IMR-90 (cell line): ENCODE measurements around the gene NT5C1A. TPM values are rescaled to one million over a fixed set of nuclear protein-coding genes. Genes with fewer than 3 reads are reported as not detected.

Experiments used
- ATAC-seq: fragments of 200-7000 bp; cut with Tn5 transposase; 2 replicates; pipeline ENCODE4 v1.9.1; 2020; ENCODE audit warnings: low read depth, mild to moderate bottlenecking, moderate library complexity
- BruUV-seq: library from RNA; stranded (reverse); fragments of 400-500 nt; replicated peaks from 2 replicates; lab custom pipeline; 2021; lab: Mats Ljungman, UMichigan
- CTCF ChIA-PET: fragments of 300-600 bp; formaldehyde crosslinking; extraction: SDS; loops from one replicate; lab custom pipeline; 2021; ENCODE audit warnings: antibody characterized with exemption; lab: Yijun Ruan, JAX
- POLR2A ChIA-PET: fragments of 300-600 bp; sonication (Branson Sonifier 250); formaldehyde crosslinking; loops from one replicate; lab custom pipeline; 2022; ENCODE audit warnings: antibody characterized with exemption; ENCODE audit not compliant: unreplicated experiment; lab: Charles Lee
- DNase-seq: peaks from one replicate; pipeline ENCODE4 v3.0.0; 2013
- H2AFZ ChIP-seq: replicated peaks from 2 replicates; pipeline ENCODE3; 2013; ENCODE audit warnings: low read length, mild to moderate bottlenecking; ENCODE audit not compliant: poor library complexity
- H2AK5ac ChIP-seq: 2 replicates; pipeline ENCODE4 v1.6.1; 2013; ENCODE audit warnings: low read depth, low read length, inconsistent platforms
- H2AK9ac ChIP-seq: replicated peaks from 2 replicates; pipeline ENCODE3; 2013; ENCODE audit warnings: mild to moderate bottlenecking, low read depth, low read length, moderate library complexity; ENCODE audit not compliant: poor library complexity
- H2BK120ac ChIP-seq: 2 replicates; pipeline ENCODE4 v1.6.1; 2013; ENCODE audit warnings: low read depth, low read length, inconsistent platforms
- H2BK15ac ChIP-seq: 3 replicates; pipeline ENCODE4 v1.6.1; 2013; ENCODE audit warnings: low read depth, low read length, inconsistent platforms
- H2BK20ac ChIP-seq: 2 replicates; pipeline ENCODE4 v1.6.1; 2013; ENCODE audit warnings: low read depth, mild to moderate bottlenecking, inconsistent platforms, low read length, moderate library complexity
- H2BK5ac ChIP-seq: 2 replicates; pipeline ENCODE4 v1.6.1; 2013; ENCODE audit warnings: mild to moderate bottlenecking, low read depth, low read length, inconsistent platforms; ENCODE audit not compliant: poor library complexity, severe bottlenecking
- H3K14ac ChIP-seq: replicated peaks from 2 replicates; pipeline ENCODE4 v1.6.1; 2013; ENCODE audit warnings: low read depth, low read length, inconsistent platforms
- H3K18ac ChIP-seq: 2 replicates; pipeline ENCODE4 v1.6.1; 2013; ENCODE audit warnings: low read depth, low read length, control low read depth
- H3K23ac ChIP-seq: 2 replicates; pipeline ENCODE4 v1.6.1; 2013; ENCODE audit warnings: low read depth, low read length, inconsistent platforms
- H3K27ac ChIP-seq: 2 replicates; pipeline ENCODE4 v1.5.1; 2013; ENCODE audit warnings: mild to moderate bottlenecking, control low read depth, low read length; ENCODE audit not compliant: insufficient read depth
- H3K27me3 ChIP-seq: 2 replicates; pipeline ENCODE4 v1.6.1; 2013; ENCODE audit warnings: low read length; ENCODE audit not compliant: control insufficient read depth, insufficient read depth
- H3K36me3 ChIP-seq: 2 replicates; pipeline ENCODE4 v1.6.1; 2013; ENCODE audit warnings: low read length, mixed read lengths; ENCODE audit not compliant: control insufficient read depth, insufficient read depth
- H3K4ac ChIP-seq: 2 replicates; pipeline ENCODE4 v1.6.1; 2013; ENCODE audit warnings: low read depth, low read length, inconsistent platforms
- H3K4me1 ChIP-seq: 2 replicates; pipeline ENCODE4 v1.6.1; 2013; ENCODE audit warnings: low read length, mixed read lengths; ENCODE audit not compliant: control insufficient read depth, insufficient read depth
- H3K4me2 ChIP-seq: 2 replicates; pipeline ENCODE4 v1.6.1; 2013; ENCODE audit warnings: low read depth, mild to moderate bottlenecking, control low read depth, low read length, moderate library complexity
- H3K4me3 ChIP-seq: 2 replicates; pipeline ENCODE4 v1.5.1; 2013; ENCODE audit warnings: low read depth, mild to moderate bottlenecking, control low read depth, low read length, moderate library complexity; ENCODE audit not compliant: insufficient read depth
- H3K56ac ChIP-seq: 2 replicates; pipeline ENCODE4 v1.6.1; 2013; ENCODE audit warnings: low read length, inconsistent platforms; ENCODE audit not compliant: insufficient read depth; ENCODE audit errors: extremely low read depth
- H3K79me1 ChIP-seq, 2 experiments: 2 replicates each; pipeline ENCODE4 v1.6.1; 2013; ENCODE audit warnings: low read length in 2 of 2, inconsistent platforms in 1 of 2, low read depth in 1 of 2
- H3K9ac ChIP-seq: 2 replicates; pipeline ENCODE4 v1.6.1; 2013; ENCODE audit warnings: low read depth, low read length, control low read depth
- H3K9me1 ChIP-seq: 2 replicates; pipeline ENCODE4 v1.6.1; 2013; ENCODE audit warnings: low read length, inconsistent platforms; ENCODE audit not compliant: insufficient read depth
- H3K9me3 ChIP-seq: 2 replicates; pipeline ENCODE4 v1.6.1; 2013; ENCODE audit warnings: low read length; ENCODE audit not compliant: control insufficient read depth, insufficient read depth
- H4K20me1 ChIP-seq: 2 replicates; pipeline ENCODE4 v1.6.1; 2013; ENCODE audit warnings: low read length, inconsistent platforms; ENCODE audit not compliant: insufficient read depth
- H4K5ac ChIP-seq: 2 replicates; pipeline ENCODE4 v1.6.1; 2013; ENCODE audit warnings: mild to moderate bottlenecking, low read depth, low read length, control low read depth
- H4K8ac ChIP-seq, 2 experiments: 2 replicates each; pipeline ENCODE4 v1.6.1; 2013; ENCODE audit warnings: low read depth in 2 of 2, low read length in 2 of 2, control low read depth in 1 of 2, inconsistent platforms in 1 of 2
- H4K91ac ChIP-seq: 2 replicates; pipeline ENCODE4 v1.6.1; 2013; ENCODE audit warnings: low read depth, low read length, inconsistent platforms; ENCODE audit not compliant: insufficient read depth
- CEBPB ChIP-seq: IDR thresholded peaks from 2 replicates; pipeline ENCODE4 v1.6.1; 2012; ENCODE audit warnings: low read depth, low read length, improper control_type of control experiment
- CHD1 ChIP-seq: IDR thresholded peaks from 2 replicates; pipeline ENCODE4 v1.6.1; 2012; ENCODE audit warnings: low read depth, low read length, improper control_type of control experiment
- FOS ChIP-seq: fragments of 150-350 bp; IDR thresholded peaks from 2 replicates; pipeline ENCODE4 v1.6.1; 2016; ENCODE audit warnings: low read depth, low read length
- MAFK ChIP-seq: IDR thresholded peaks from 2 replicates; pipeline ENCODE4 v1.6.1; 2012; ENCODE audit warnings: low read depth, low read length, improper control_type of control experiment
- MAZ ChIP-seq: IDR thresholded peaks from 2 replicates; pipeline ENCODE4 v1.6.1; 2012; ENCODE audit warnings: low read depth, mild to moderate bottlenecking, low read length, improper control_type of control experiment, moderate library complexity, borderline replicate concordance
- MXI1 ChIP-seq: IDR thresholded peaks from 2 replicates; pipeline ENCODE4 v1.6.1; 2012; ENCODE audit warnings: low read depth, mild to moderate bottlenecking, low read length, moderate library complexity, borderline replicate concordance
- NFE2L2 ChIP-seq: fragments of 150-350 bp; IDR thresholded peaks from 2 replicates; pipeline ENCODE4 v1.6.1; 2016; ENCODE audit warnings: low read depth, mild to moderate bottlenecking, low read length
- POLR2A ChIP-seq: IDR thresholded peaks from 2 replicates; pipeline ENCODE4 v1.6.1; 2012; ENCODE audit warnings: mild to moderate bottlenecking, low read depth, low read length
- RAD21 ChIP-seq: IDR thresholded peaks from 2 replicates; pipeline ENCODE4 v1.6.1; 2012; ENCODE audit warnings: low read length, improper control_type of control experiment
- RCOR1 ChIP-seq: IDR thresholded peaks from 2 replicates; pipeline ENCODE4 v1.6.1; 2012; ENCODE audit warnings: mild to moderate bottlenecking, low read length, improper control_type of control experiment; ENCODE audit not compliant: insufficient replicate concordance
- RFX5 ChIP-seq: IDR thresholded peaks from 2 replicates; pipeline ENCODE4 v1.8.0; 2012; ENCODE audit warnings: low read depth, mild to moderate bottlenecking, low read length, moderate library complexity
- USF2 ChIP-seq: fragments of 150-350 bp; IDR thresholded peaks from 2 replicates; pipeline ENCODE4 v1.6.1; 2017; ENCODE audit warnings: mild to moderate bottlenecking, antibody characterized with exemption, low read length, low read depth
- WGBS, 2 experiments: methylation state at CpG; one replicate each; pipeline versions ENCODE4 v1.1.5 to v1.1.7; 2013; ENCODE audit warnings: missing lambda C conversion rate in 2 of 2; ENCODE audit not compliant: insufficient read length in 1 of 2; ENCODE audit errors: extremely low coverage in 2 of 2; 5-methylcytosine and 5-hydroxymethylcytosine counted together
- dilution Hi-C: fragments of 300-500 bp; cut with HindIII; formaldehyde crosslinking; loops from one replicate; pipeline ENCODE4 v1.14.3; 2018; ENCODE audit warnings: low sequenced_read_pairs; ENCODE audit not compliant: unreplicated experiment
- in situ Hi-C: fragments of 300-500 bp; cut with MboI; formaldehyde crosslinking; loops from 3 replicates; pipeline ENCODE4 v1.14.3; 2019; ENCODE audit warnings: low sequenced_read_pairs, inconsistent platforms, mixed read lengths
- intact Hi-C: fragments of 100-400 bp; cut with micrococcal nuclease; formaldehyde crosslinking; loops from 2 replicates; pipeline ENCODE4 v1.10.0; 2022
- polyA plus RNA-seq, 3 experiments: library from polyadenylated mRNA; depleted of rRNA; stranded (reverse); fragments of >200 nt; gene quantifications; 2 replicates each; pipeline ENCODE4 v1.2.3, GENCODE V29; 2012; ENCODE audit warnings: low replicate concordance in 1 of 3
- total RNA-seq: library from RNA; depleted of rRNA; stranded (reverse); fragments of >200 nt; gene quantifications from 2 replicates; pipeline ENCODE4 v1.2.3, GENCODE V29; 2012
- TF ChIP-seq, protein P1 (sequence below): fragments of 150-350 bp; IDR thresholded peaks from 2 replicates; pipeline ENCODE4 v1.6.1; 2016; ENCODE audit warnings: low read depth, mild to moderate bottlenecking, low read length, moderate library complexity, borderline replicate concordance
- TF ChIP-seq, protein P2 (sequence below): conservative IDR thresholded peaks from 2 replicates; pipeline ENCODE4 v1.5.1; 2012; ENCODE audit warnings: mild to moderate bottlenecking, low read depth, low read length, improper control_type of control experiment

The NT5C1A gene
- total and polyA plus RNA-seq, 2 of the 4 experiments (the other 2 are of a cell fraction): not detected

DNA sequence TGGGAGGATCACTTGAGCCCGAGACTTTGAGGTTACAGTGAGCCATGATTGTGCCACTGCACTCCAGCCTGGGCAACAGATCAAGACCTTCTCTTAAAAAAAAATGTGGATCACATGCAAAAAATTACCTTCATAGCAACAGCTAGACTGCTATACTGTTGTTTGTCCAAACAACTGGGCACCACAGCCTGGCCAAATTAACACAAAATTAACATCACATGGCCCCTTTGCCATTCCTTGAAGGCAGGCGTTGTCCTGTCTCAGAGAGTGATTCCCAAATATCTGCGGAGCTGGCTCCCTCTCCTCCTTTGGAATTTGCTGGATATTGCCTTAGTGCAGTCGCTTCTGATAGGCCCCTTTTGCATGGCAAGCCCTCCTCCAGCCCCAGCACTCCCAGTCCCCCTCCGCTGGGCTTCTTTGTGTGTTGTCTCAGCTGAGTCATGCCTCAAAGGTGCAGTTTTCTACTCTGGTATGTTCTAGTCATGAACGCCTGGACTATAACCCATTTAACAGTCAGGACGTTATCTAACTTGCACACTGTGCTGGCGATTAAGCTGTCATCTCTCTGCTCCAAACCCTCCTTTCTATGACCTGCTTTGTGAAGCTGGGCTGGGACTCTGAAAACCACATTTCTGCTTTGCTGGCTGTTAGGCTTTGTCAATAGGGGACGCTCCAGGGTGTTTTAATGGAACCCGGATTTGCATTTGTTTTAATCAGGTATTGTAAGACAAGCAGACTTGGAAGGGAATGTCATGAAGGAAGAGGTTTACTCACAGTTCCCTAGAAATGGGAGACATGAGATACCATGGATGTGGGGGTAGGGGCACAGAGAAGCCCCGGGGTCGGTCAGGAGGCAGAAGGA lies 39.4 kb upstream of the NT5C1A start:
- DNase-seq: peak; percentile 30
- intact Hi-C loops: loop anchor here (5.0 kb wide), 1 partner anchor 39 kb away; the partner anchor contains the start of gene NT5C1A
- no peak for TF ChIP-seq POLR2A
- no peak for TF ChIP-seq USF2
- no peak for TF ChIP-seq RAD21
- TF ChIP-seq RCOR1: no peak
- no peak for TF ChIP-seq MXI1
- no peak for TF ChIP-seq NFE2L2
- TF ChIP-seq, protein P1, sequence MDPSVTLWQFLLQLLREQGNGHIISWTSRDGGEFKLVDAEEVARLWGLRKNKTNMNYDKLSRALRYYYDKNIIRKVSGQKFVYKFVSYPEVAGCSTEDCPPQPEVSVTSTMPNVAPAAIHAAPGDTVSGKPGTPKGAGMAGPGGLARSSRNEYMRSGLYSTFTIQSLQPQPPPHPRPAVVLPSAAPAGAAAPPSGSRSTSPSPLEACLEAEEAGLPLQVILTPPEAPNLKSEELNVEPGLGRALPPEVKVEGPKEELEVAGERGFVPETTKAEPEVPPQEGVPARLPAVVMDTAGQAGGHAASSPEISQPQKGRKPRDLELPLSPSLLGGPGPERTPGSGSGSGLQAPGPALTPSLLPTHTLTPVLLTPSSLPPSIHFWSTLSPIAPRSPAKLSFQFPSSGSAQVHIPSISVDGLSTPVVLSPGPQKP: no peak
- no peak for TF ChIP-seq FOS
- TF ChIP-seq, protein P2, sequence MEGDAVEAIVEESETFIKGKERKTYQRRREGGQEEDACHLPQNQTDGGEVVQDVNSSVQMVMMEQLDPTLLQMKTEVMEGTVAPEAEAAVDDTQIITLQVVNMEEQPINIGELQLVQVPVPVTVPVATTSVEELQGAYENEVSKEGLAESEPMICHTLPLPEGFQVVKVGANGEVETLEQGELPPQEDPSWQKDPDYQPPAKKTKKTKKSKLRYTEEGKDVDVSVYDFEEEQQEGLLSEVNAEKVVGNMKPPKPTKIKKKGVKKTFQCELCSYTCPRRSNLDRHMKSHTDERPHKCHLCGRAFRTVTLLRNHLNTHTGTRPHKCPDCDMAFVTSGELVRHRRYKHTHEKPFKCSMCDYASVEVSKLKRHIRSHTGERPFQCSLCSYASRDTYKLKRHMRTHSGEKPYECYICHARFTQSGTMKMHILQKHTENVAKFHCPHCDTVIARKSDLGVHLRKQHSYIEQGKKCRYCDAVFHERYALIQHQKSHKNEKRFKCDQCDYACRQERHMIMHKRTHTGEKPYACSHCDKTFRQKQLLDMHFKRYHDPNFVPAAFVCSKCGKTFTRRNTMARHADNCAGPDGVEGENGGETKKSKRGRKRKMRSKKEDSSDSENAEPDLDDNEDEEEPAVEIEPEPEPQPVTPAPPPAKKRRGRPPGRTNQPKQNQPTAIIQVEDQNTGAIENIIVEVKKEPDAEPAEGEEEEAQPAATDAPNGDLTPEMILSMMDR: no peak
- TF ChIP-seq RFX5: no peak
- TF ChIP-seq CHD1: no peak
- TF ChIP-seq MAFK: no peak
- TF ChIP-seq CEBPB: no peak
- TF ChIP-seq MAZ: no peak

More for the DNA sequence above, 39.4 kb upstream of the NT5C1A start:
- dilution Hi-C loops: no loop called here
- Histone ChIP-seq H3K56ac (no peak overlapping the region), H3K23ac (no peak overlapping the region), H4K8ac (no peak overlapping the region), H3K4me2 (no peak overlapping the region), H3K9me3 (no peaks in the 10 kb centered on the region; the same call in 1 of the 2 replicates), H3K14ac (no peak overlapping the region), H3K36me3 (no peaks in the 10 kb centered on the region), H2AK9ac (no peak overlapping the region), H4K20me1 (no peaks in the 10 kb centered on the region), H3K79me1 (no peaks in the 10 kb centered on the region), H4K5ac (no peak overlapping the region), H3K18ac (no peak overlapping the region), H3K9ac (no peak overlapping the region), H3K4me1 (no peaks in the 10 kb centered on the region), H2BK120ac (no peak overlapping the region), H2AK5ac (no peak overlapping the region), H2AFZ (no peak overlapping the region), H3K4ac (no peak overlapping the region), H2BK15ac (no peak overlapping the region), H3K4me3 (no peak overlapping the region), H2BK20ac (no peak overlapping the region), H3K27me3 (peaks cover 67% of the 10 kb centered on the region), H3K27ac (no peak overlapping the region), H2BK5ac (no peak overlapping the region), H4K91ac (no peak overlapping the region), H3K9me1 (no peaks in the 10 kb centered on the region)
- peak; percentile 54 for ATAC-seq
- BruUV-seq: no TSS peak
- ChIA-PET POLR2A (interaction anchor here (0.6 kb wide), 1 partner anchor 32 kb away, joined by 3 read pairs; no protein-coding TSS in a partner anchor), CTCF (no interaction called here)
- in situ Hi-C loops: loop anchor here (10.0 kb wide), 2 partner anchors 117 to 207 kb away; no protein-coding TSS in a partner anchor
- WGBS, 2 experiments: 41% methylated on average over 3 of the region's 12 CpGs; no CpG with 5 or more reads in 1 of the 2 experiments
